Sciatic nerve (tissue), 2 donors: ENCODE measurements around the gene PTPRF. TPM values are rescaled to one million over a fixed set of nuclear protein-coding genes. Genes with fewer than 3 reads are reported as not detected.
"Not testable (repeated sequence)": the region's sequence is repeated elsewhere in the genome, so short reads cannot be mapped to it uniquely, and the experiment has no call there.

Experiments
- ATAC-seq: fragments of 200-7000 bp; cut with Tn5 transposase; one replicate; pipeline ENCODE4 v1.9.1; 2020; ENCODE audit warnings: mild to moderate bottlenecking, moderate library complexity
- DNase-seq: peaks from one replicate; pipeline ENCODE4 v3.0.0-alpha.2; 2020; ENCODE audit warnings: low spot score
- intact Hi-C: fragments of 100-400 bp; cut with DNase I; formaldehyde crosslinking; loops from one replicate; pipeline ENCODE4 v1.14.2; 2022
- total RNA-seq: library from RNA; stranded (reverse); fragmentation: NEBNext Ultra II Directional; extraction: Animal tissue kit (Norgen Biotek cat#: 25700); gene quantifications from one replicate; pipeline ENCODE4 v1.2.1, GENCODE V29; 2021
- donor health status: DM: no; HTN: no; CAD: no.
- donor health status: DM: no; HTN: no; CAD: no.

The PTPRF gene
- total RNA-seq, 1 donor from 2014 or later = 180 TPM

DNA sequence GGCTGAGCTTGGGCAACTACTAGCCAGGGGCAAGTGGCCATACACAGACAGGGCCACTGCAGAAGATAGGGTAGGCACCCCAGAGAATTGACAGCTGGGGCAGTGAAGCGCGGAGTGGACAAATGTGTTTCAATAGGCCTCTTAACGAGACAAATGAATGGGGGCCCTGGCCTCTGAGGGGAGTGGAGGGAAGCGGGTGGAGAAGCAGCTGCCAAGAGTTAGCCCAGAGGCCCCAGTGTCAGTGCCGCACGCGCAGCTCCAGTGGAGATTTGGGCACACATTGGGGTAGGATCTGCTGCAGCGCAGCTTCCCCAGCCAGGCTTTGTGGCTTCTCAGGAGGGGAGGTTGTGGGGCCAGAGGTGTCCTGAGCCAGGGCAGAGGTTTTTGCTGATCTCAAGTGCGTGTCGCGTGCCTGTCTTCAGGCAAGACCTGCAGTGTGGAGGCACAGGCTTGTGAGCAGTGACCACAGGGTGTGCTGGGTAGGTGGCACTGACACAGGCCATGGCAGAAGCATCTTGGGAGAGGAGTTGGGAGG, 16.9 kb downstream of the PTPRF start:
- DNase-seq (no peak), ATAC-seq (no peak)
- intact Hi-C loops = no loop called here

DNA sequence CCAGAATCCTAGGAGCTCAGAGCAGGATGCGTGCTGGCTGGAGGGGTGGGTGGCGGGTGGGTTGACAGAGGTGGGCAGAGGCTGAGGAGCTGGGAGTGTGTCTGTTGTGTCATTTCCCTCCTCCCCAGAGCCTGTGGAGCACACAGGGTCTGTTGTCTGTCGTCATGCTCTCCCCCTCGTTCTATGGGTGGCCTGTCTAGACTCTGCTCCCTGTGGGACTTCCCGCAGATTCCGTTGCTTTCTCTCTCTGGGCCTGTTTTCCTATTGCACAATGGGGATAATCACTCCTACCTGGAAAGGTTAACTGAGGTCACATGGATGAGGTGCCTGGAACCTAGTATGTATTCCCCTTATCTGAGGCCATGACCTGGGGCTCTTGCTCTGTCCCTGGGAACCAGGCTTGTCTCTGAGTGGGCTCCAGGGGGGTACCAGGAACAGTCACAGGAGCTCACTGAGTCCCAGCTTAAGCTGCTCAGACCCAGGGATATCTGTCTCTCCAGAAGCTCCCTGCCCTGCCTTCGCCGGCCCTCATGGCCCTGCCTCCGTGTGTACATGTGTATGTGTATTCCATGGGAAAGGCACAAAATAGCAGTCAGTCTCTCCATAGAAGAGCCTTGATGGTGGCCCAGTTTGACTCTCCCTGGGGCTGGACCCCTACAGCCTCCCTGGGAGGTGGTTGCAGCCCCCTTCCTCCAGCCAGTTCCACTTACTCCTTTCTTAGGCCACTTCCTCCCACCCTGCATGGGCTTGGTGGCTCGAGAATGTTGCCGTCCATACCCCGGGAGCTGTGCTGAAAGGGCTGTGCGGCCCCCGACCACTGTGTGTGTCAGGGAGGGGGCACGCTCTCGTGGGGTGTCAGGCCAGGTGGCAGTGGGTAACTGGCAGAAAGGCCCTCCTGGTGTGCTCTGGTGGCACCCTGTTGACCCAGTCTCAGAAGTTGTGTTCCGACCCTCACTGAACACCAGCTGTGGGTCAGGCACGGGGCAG, 17.9 kb downstream of the PTPRF start:
- ATAC-seq (no peak), DNase-seq (no peak)
- intact Hi-C loops = no loop called here

DNA sequence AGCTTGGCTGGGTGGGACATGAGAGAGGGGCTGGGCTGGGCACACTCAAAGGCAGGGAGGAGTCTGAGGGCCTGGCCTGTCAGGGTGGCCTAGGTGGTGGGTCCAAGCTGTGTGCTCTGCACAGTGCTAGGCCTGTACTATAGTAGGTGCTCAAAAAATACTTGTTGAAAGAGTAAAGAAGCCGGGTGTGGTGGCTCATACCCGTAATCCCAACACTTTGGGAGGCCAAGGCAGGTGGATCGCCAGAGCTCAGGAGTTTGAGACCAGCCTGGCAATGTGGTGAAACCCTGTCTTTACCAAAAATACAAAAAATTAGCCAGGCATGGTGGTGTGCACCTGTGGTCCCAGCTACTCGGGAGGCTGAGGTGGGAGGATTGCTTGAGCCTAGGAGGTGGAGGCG, 18.7 kb downstream of the PTPRF start:
- ATAC-seq, DNase-seq, intact Hi-C loops: not testable (repeated sequence)

DNA sequence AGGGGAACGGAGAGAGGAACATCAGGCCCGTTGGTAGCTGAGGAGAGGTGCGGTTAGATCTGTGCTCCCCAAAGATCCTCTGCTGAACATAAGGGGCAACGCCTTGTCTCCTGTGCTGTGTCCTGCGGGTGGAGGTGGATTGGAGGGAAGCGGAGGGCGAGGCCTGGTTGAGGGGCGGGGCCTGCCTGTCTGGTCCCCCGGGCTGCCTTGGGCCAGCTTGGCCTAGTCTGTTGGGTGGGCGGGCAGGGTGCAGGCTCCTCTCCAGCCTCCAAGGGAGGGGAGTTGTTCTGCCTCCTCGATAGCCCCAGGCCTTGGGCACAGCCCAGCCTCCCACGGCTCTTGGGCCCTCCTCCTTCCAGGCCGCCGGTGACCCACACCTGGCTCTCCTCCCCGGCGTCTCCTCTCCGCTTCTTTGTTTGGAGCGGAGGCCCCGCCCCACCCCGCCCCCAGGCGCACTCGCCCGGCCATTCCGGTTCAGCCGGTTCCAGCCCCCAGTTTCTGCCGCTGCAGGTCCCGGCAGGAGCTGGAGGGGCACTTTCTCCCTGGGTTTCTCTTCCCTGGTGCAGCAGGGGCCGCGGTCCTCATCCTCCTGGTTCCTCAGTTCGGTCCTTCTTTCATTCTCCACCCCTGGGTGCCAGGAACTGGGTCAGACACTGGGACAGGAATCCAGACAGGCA, 19.4 kb downstream of the PTPRF start:
- DNase-seq (no peak), ATAC-seq (peak; percentile 51)
- intact Hi-C loops = no loop called here

DNA sequence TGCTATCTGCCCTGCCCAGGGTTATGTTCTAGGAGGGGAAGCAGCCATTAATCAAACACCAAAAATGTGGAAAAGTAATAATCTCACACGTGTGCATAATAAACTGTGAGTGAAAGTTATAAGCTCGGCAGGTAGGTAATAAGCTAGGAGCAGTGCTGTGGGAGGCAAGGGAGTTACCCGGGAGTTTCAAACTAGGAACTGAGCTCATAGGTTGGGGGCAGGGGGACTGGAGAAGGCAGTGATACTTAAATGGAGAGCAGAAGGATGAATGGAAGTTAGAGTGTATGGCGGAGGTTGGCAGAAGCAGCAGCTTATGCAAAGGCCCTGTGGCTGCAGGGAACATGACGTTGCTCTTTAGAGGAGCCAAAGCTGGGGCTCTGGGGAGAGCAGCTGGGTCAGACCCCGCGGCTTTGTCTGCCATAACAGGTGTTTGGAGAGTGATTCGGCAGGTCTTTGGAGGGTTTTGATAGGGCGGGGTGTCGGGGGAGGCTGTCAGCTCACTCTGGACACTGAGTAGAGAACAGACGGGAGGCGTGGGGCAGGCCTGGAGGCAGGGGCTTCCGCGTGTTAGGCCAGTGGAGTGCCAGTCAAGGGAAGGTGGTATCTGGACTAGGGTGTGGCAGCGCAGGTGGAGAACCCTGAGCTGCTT, 20.0 kb downstream of the PTPRF start:
- intact Hi-C loops = no loop called here
- no peak for DNase-seq

DNA sequence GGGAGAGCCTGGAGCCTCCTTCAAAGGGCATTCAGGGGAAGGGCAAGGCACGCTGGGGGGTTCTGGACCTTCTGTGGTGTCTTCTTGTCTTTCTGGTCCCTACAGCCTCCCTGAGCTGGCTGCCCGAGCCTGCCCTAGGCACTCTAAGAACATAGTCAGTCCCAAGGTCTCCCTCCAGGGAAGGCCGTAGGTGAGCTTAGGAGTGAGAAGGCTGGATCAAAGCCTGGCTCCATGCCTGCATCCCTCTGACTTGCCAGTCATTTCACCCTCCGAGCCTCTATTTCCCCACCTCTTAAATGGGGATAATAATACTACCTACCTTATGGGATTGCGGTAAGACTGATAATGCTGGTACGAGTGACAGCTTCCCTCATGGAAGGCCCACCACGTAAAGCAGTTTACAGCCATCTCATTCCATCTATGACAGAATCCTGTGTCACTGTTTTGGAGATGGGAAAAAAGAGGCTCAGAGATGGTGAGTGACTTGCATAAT, 20.8 kb downstream of the PTPRF start:
- DNase-seq = no peak
- ATAC-seq = no peak
- intact Hi-C loops = no loop called here

More for the DNA sequence above, 20.0 kb downstream of the PTPRF start:
- ATAC-seq = no peak

DNA sequence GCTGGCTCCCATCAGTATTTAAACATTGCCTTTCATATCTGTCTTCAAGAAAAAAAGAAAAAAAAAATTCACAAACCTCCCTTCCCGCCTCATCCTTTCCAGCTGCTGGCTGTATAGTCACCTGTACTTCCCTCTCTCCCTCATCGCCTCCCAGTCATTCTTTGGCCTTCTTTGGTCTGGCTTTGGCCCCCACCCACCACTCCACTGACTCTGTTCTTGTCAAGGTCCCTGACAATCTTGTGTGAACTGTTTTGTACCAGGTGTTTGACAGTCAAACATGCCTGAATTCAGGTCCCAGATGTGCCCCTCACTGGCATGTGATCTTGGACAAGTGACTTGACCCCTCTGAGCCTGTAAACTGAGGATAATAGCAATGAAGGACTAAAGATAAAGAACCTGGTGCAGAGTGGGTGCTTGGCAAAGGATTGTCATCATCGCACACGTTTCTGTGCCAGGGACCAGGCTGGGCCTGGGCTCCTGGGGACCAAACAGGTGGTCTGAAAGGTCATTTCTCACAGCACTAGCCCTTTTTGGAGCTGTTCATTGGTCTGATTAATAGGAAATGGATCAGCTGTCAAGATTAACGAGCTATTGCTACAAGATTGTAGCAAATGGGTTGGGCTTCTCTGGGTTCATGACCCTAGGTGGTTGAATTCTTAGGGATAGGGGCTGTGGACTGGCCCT, 21.5 kb downstream of the PTPRF start:
- DNase-seq = no peak
- intact Hi-C loops = no loop called here
- no peak for ATAC-seq

DNA sequence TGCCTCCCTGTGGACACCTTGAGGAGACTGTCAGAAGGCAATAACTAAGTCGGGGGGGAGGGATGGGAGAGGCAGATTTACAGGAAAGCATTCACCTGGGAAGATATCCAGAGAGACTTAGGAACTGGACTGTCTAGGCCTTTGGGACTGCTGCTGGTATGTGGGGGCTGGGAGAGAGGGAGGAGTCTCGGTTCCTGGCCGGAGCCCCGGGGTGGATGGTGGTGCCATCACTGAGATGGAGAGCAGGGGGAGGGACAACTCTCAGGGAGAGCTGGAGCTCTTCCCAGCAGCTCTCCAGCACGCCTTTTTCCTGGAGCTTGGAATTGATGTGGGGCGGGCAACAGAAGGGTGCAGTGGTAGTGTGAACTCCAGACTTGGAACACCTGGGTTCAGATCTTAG, 22.1 kb downstream of the PTPRF start:
- intact Hi-C loops = no loop called here
- DNase-seq (no peak), ATAC-seq (peak; percentile 72)

DNA sequence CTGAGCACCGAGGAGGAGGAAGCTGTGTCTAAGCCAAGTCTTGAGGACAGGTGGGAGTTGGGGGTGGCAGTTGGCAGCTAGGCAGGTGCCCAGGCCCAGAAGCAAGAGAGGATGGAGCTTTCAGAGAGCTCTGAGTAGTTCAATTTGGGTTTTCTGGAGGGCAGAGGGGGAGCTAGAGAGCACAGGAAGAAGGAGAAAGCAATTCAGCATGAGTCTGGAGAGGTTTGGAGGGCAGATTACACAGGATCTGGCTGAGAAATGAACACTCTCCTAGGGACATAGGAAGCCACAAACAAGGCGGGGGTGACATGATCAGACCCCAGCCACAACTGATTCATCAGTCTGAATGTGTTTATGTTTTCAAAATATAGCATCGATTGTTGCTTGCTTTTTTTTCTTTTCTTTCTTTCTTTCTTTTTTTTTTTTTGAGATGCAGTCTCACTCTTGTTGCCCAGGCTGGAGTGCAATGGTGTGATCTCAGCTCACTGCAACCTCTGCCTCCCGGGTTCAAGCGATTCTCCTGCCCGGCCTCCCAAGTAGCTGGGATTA, 23.8 kb downstream of the PTPRF start:
- DNase-seq = no peak
- no peak for ATAC-seq
- intact Hi-C loops = no loop called here

DNA sequence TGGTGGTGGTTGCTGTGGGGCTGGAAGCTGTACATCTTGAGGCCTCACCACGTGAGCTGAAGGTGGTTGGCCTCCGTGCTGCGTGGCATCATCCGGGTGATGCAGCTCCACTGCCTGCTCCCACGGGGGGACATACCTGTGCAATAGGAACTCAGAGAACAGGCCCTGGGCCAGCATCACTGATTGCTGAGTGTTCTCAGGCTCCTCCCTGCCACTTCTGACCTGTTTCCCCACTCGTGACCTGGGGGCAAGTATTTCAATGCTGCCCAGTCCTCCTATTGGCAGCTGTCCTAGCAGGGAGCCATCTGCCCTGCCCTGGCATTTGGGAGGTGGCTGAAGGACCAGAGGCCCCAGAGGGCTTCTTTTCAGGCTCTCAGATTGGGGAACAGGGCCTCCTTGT, 26.1 kb downstream of the PTPRF start:
- intact Hi-C loops = no loop called here
- DNase-seq = no peak

DNA sequence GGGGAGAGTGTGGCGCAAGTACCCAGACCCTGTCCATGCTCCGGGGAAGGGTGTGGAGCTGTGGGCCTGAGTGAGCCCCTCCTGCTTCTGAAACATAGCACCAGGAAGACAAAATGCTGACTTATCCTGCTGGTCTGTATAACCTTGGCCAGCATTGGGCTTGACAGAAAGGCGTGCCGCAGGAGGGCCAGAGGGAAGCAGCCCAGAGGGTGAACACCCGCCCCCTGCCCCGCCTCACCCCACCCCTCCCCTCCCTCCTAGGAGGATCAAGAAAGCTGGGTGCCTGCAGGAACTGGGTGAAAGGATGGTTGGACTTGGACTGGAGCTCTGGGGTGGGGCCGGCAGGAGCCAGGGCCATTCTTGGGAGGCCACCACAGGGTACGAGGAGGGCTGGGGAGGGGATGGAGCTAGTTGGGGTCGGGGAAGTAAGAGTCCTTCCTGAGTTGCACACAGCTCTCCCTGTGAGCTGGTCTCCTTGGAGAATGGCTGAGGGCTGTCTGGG, 27.1 kb downstream of the PTPRF start:
- DNase-seq (no peak), ATAC-seq (peak; percentile 72)
- intact Hi-C loops = no loop called here

More for the DNA sequence above, 26.1 kb downstream of the PTPRF start:
- no peak for ATAC-seq

DNA sequence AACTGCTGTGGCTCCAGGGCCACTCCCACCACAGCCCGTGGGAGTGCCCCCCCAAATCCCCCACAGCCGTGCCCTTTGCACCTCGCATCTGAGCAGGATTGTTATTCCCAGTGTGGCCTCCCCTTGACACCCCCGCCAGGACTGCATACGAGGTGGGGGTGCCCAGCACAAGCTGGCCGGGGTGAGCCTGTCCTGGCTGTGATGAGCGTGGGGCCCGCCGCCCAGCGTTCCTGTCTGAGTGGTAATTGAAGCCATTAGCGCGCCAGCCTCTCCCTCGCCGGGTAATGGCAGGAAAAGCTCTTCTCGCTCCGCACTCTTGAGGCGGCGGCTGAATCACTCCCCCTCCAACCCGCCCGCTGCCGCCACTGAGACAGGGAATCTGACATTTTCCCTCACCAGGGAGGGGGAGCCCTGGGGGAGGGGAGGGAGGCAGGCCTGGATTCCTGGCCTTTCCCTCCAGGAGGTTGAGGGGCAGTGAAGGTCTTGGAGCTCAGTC, 27.7 kb downstream of the PTPRF start:
- peak; percentile 70 for DNase-seq
- peak; percentile 46 for ATAC-seq
- intact Hi-C loops = no loop called here

DNA sequence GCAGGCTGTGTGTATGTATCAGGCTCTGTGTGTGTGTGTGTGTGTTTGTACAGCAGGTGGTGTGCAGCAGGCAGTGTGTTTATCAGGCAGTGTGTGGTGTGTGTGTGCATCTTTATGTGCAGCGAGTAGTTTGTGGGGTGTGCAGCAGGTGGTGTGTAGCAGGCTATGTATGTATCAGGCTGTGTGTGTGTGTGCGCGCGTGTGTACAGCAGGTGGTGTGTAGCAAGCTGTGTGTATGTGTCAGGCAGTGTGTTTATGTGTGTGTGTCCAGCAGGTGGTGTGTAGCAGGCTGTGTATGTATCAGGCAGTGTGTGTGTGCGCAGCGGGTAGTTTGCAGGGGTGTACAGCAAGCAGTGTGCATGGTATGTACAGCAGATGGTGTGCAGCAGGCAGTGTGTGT, 29.0 kb downstream of the PTPRF start:
- no peak for DNase-seq
- intact Hi-C loops = no loop called here
- no peak for ATAC-seq

DNA sequence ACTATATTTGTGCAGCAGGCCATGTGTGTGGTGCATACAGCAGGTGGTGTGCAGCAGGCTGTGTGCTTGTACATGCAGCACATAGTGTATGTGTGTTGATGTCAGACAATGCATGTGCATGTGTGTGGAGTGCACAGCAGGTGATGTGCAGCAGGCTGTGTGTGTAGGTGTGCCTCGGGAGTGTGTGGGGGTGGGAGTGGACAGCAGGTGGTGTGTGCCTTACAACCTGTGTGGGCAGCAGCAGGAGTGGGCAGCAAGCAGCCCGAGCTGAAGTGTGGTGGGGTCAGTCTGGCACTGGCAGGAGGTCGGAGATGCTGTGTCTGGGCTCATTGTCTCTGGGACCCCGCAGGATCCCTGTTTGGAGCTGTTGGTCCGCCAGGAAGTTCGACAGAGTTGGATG, 29.6 kb downstream of the PTPRF start:
- intact Hi-C loops = no loop called here
- ATAC-seq (no peak), DNase-seq (no peak)

DNA sequence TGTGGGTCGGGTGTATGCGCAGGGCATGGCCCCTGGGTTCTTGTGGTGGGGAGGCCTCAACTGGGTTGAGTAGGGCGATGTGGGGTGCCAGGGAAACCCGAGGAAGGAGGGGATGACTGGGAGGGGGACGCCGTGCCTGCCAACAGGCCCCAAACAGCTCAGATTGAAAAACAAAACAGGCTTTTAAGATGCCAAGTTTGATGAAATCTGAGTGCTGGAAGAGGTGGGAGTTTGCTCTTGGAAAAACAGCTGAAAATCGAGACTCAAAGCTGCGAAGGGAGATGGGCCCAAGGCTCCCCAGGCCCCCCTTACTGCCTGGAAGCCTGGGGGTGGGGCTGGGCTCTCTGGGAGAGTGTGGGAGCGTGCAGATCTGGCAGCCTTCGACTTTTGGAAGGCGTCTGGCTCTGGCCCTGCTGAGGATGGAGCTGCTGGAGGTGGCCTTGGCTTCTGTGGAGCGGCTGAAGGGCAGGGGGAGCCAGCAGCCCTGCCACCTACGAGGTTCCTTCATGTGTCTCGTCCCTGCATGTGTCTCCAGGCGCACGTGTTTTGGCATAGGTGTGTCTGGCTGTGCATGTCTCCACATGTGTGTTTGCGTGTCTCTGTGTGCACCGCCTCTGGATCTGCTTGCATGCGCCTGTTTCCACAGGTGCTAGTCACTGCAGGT, 33.3 kb downstream of the PTPRF start:
- DNase-seq (peak; percentile 77), ATAC-seq (peak; percentile 59)
- intact Hi-C loops = no loop called here

DNA sequence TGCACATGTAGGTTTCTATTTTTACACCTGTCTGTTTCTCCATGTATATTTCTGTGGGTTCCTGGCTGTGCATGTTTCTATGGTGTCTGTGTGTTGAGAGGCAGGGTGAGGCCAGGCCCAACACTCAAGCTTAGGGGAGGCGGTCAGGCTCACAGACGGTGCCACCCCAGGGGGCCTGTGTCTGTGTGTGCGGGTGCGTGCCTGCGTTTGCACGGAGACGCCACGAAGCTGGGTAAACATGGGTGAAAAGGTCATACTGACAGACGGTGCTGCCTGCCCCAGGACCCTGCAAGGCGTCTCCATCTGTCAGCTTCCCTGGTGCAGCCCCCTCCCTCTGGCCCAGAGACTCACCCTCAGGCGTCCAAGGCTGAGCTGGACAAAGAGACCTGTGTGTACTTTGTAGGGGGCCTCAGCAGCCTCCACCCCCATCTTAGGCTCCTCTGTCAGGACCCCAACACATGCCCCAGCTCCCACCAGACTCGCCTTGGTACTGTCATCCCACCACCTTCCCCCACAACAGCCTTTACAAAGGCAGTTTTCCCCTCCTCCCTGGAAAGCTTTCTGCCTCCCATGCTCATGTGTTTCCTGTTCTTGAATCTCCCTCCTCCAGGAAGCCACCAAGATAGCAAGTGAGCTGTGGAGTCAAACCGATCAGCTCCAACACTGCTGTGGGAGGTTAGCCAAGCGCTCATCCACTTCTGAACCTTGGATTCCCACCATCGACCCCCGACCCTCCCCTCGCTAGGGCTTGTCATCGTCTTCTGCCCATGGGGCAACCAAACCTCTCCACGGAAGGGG, 34.1 kb downstream of the PTPRF start:
- DNase-seq (no peak), ATAC-seq (no peak)
- intact Hi-C loops = no loop called here
